NOMO-1 (cell line): ENCODE data around the gene SLC30A2.

Experiments used
- DNase-seq, 2 experiments: peaks; one replicate each; lab custom pipeline; 2025; ENCODE audit not compliant: unreplicated experiment in 2 of 2; lab: John Stamatoyannopoulos, UW

The SLC30A2 gene

GRCh38 chr1:26070296-26070962 is 24.5 kb upstream of the SLC30A2 start:
- DNase-seq = no peak

GRCh38 chr1:26069941-26070295 is 24.0 kb upstream of the SLC30A2 start:
- DNase-seq = no peak

GRCh38 chr1:26067432-26067911 is 21.6 kb upstream of the SLC30A2 start, which contains the start of gene TRIM63:
TRIM63 (minus strand) TSS chr1:26067630; CDS start chr1:26067494, 136 bp downstream.
- DNase-seq = no peak

- no peak for DNase-seq
Observed at GRCh38 chr1:26066857-26067256, 20.9 kb upstream of the SLC30A2 start.

- no peak for DNase-seq
Observed at GRCh38 chr1:26066160-26066559, 20.2 kb upstream of the SLC30A2 start.

- no peak for DNase-seq
Observed at GRCh38 chr1:26064553-26064952, 18.6 kb upstream of the SLC30A2 start.

- no peak for DNase-seq
Observed at GRCh38 chr1:26060832-26061574, 15.1 kb upstream of the SLC30A2 start.

- DNase-seq = no peak
Observed at GRCh38 chr1:26059906-26060305, 14.0 kb upstream of the SLC30A2 start.

GRCh38 chr1:26058052-26058595 is 12.2 kb upstream of the SLC30A2 start:
- DNase-seq = no peak

GRCh38 chr1:26057189-26057588 is 11.3 kb upstream of the SLC30A2 start:
- DNase-seq = no peak

GRCh38 chr1:26055041-26055440 is 9.1 kb upstream of the SLC30A2 start:
- DNase-seq = no peak

- no peak for DNase-seq
Observed at GRCh38 chr1:26053718-26054560, 8.0 kb upstream of the SLC30A2 start.

- DNase-seq = no peak
Observed at GRCh38 chr1:26050248-26050640, 4.3 kb upstream of the SLC30A2 start.

- no peak for DNase-seq
Observed at GRCh38 chr1:26049531-26050247, 3.8 kb upstream of the SLC30A2 start.

GRCh38 chr1:26047278-26047874 is 1.5 kb upstream of the SLC30A2 start:
- no peak for DNase-seq

- DNase-seq = no peak
Observed at GRCh38 chr1:26046246-26047095, 553 bp upstream of the SLC30A2 start.

GRCh38 chr1:26044971-26045721 is 772 bp downstream of the SLC30A2 start:
- DNase-seq = no peak

GRCh38 chr1:26044414-26044813 is 1.5 kb downstream of the SLC30A2 start:
- DNase-seq = no peak
